Loucy (cell line): ENCODE measurements around the gene CAPRIN2.

ENCODE experiments used
- EZH2phosphoT487 ChIP-seq: fragments of 200-600 bp; IDR thresholded peaks from 2 replicates; pipeline ENCODE4 v1.6.1; 2018; ENCODE audit warnings: antibody characterized with exemption, mild to moderate bottlenecking, moderate library complexity, borderline replicate concordance
- TF ChIP-seq, protein P1 (sequence below): fragments of 200-600 bp; sonication (generic); conservative IDR thresholded peaks from 2 replicates; pipeline ENCODE4 v1.5.1; 2014; ENCODE audit warnings: mild to moderate bottlenecking, antibody characterized with exemption, low read length

GRCh38 chr12:30779178-30779577 lies 24.4 kb upstream of the CAPRIN2 start:
- TF ChIP-seq EZH2phosphoT487: no peak
- TF ChIP-seq, protein P1, sequence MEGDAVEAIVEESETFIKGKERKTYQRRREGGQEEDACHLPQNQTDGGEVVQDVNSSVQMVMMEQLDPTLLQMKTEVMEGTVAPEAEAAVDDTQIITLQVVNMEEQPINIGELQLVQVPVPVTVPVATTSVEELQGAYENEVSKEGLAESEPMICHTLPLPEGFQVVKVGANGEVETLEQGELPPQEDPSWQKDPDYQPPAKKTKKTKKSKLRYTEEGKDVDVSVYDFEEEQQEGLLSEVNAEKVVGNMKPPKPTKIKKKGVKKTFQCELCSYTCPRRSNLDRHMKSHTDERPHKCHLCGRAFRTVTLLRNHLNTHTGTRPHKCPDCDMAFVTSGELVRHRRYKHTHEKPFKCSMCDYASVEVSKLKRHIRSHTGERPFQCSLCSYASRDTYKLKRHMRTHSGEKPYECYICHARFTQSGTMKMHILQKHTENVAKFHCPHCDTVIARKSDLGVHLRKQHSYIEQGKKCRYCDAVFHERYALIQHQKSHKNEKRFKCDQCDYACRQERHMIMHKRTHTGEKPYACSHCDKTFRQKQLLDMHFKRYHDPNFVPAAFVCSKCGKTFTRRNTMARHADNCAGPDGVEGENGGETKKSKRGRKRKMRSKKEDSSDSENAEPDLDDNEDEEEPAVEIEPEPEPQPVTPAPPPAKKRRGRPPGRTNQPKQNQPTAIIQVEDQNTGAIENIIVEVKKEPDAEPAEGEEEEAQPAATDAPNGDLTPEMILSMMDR: no peak
